ENCODE data around the gene SCGB1A1.
A peak's percentile ranks its signal among the peaks of the same experiment; 100 is the strongest.

DNA sequence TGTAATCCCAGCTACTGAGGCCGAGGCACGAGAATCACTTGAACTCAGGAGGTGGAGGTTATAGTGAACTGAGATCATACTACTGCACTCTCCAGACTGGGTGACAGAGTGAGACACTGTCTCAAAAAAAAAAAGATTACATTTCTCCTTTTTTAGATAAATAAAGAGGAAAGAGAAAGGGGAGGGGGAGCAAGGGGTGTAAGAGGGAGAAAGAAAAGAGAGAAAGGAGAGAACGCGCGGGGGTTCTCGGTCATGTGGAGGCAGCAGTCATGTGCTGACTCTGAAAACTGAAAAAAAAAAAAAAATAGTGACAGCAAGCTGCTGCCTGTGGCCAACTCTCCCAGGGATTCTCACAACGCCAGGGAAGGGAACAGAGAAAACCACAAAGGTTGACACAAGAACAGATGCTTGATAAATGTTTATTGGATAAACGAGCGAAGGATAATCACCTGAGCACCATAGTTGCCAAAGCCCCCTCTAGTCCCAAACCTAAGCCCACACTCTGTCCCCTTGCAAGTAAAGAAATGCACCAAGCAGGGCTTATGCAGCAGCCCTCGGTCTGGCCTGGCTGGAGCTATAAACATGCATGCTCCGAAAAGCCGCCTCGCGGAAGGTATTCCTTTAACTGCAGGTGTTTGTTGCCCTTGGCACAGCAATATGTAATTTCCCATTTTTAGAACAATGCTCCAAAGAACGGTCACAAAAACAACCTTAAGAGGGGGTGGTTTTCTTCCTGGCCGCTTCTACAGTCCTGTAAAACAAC is 14.5 kb downstream of the SCGB1A1 start:
- TF ChIP-seq, protein P1, sequence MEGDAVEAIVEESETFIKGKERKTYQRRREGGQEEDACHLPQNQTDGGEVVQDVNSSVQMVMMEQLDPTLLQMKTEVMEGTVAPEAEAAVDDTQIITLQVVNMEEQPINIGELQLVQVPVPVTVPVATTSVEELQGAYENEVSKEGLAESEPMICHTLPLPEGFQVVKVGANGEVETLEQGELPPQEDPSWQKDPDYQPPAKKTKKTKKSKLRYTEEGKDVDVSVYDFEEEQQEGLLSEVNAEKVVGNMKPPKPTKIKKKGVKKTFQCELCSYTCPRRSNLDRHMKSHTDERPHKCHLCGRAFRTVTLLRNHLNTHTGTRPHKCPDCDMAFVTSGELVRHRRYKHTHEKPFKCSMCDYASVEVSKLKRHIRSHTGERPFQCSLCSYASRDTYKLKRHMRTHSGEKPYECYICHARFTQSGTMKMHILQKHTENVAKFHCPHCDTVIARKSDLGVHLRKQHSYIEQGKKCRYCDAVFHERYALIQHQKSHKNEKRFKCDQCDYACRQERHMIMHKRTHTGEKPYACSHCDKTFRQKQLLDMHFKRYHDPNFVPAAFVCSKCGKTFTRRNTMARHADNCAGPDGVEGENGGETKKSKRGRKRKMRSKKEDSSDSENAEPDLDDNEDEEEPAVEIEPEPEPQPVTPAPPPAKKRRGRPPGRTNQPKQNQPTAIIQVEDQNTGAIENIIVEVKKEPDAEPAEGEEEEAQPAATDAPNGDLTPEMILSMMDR (IDR thresholded peaks at IDR 0.05) = peak in 1 of 4 experiments; percentile 39
- TF ChIP-seq POLR2A (IDR thresholded peaks at IDR 0.05) = no peak

All from uterus (tissue), 2 donors.